ENCODE measurements around the gene PCCA. TPM values are rescaled to one million over a fixed set of nuclear protein-coding genes. Genes with fewer than 3 reads are reported as not detected.

The PCCA gene
- total RNA-seq, 1 donor from 2014 or later: 24.4 TPM

DNA sequence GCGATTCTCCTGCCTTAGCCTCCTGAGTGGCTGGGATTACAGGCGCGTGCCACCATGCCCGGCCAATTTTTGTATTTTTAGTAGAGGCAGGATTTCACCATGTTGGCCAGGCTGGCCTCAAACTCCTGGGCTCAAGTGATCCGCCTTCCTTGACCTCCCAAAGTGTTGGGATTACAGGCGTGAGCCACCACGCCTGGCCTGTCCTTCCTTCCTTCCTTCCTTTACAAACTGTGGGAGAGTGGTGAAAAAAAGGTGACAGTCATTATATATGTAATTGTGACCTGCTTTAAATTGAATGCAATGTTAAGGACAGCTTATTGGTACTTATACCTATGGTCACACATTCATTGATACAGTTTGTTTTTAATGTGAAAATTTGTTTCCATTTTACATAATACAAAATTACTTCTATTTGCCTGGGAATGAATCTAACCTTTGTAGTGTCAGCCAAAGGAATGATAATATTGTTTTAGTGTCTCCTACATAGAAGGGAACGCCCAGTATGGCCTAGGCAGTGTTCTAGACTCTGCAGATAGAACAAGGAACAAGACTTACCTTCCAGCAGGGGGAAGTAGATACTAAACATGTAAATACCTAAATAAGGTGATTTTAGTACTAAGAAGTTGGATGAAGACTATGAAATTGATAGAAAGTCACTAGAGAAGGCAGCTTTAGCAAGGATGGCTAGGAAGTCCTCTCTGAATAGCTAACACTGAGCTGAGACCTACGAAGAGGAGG lies 353.4 kb downstream of the PCCA start:
- DNase-seq (ENCODE audit: extremely low read depth, low read depth, low spot score): no peak

DNA sequence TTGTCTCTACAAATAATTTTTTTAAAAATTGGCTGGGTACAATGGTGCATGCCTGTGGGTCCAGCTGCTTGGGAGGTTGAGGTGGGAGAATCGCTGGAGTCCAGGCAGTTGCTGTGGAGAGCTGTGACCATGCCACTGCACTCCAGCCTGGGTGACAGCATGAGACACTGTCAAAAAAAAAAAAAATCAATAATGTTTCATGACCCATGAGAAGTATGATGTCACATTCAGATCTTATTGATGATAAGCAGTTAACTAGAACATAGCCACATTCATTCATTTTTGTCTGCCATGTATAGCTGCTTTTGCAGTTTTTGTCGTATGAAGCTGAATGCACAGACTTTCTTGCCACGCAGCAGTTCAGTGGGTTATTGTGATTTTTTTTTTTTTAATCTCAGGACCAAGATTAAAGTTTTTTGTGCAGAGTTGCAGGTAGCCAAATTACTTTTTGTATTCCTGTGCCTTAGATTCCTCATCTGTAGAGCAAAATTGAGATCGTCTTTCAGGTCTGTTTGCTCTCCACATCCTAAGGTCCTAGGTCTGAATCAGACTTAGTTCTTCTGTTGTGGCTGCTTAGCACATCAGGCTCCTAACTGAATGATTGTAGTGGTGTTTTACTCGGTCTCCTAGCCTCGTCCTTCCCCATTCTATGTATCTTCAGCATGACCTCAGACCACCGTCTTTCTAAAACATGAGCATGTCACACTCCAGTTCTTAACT lies 354.5 kb downstream of the PCCA start:
- DNase-seq (ENCODE audit: extremely low read depth, low read depth, low spot score): no peak

DNA sequence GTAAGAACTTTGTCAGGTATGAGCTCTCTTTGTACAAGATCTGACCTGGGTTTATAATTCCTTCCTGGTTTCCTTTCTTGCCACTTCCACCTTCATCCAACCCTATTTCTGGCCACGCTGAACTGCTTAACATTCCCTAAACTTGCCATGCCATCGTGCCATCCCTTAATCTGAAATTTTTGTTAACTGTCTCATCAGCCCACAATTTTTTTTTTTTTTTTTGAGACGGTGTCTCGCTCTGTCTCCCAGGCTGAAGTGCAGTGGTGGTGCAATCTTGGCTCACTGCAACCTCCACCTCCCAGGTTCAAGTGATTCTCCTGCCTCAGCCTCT lies 355.1 kb downstream of the PCCA start:
- DNase-seq (ENCODE audit: extremely low read depth, low read depth, low spot score): no peak

DNA sequence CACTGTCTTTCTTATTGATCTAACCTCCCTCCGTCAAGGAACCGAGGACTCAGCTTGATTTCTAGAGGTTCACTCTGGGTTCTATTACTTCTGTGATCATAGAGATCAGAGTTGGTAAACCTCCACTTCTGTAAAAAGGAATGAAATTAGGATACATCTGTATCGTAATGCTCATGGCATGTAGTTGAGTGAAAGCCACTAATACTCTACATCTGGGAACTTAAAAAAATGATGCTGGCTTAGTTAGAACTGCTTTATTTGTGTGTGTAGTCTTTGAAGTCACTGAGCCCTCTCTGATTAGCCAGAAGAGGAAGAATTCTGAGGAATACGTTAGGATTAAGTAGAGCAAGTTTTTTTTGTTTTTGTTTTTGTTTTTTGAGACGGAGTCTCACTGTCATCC lies 358.9 kb downstream of the PCCA start:
- DNase-seq (ENCODE audit: extremely low read depth, low read depth, low spot score): no peak

DNA sequence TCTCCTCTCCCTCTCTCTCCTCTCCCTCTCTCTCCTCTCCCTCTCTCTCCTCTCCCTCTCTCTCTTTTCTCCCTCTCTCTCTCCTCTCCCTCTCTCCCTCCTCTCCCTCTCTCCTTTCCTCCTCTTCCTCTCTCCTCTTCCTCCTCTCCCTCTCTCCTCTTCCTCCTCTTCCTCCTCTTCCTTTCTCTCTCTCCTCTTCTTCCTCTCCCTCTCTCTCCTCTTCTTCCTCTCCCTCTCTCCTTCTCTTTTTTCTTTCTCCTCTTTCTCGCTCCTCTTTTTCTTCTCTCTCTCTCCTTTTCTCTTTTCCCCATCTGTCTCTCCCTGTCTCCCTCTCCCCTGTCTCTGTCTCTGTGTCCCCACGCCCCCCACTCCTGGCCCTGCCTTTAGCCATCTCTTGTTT lies 363.0 kb downstream of the PCCA start:
- DNase-seq (ENCODE audit: extremely low read depth, low read depth, low spot score): no peak

DNA sequence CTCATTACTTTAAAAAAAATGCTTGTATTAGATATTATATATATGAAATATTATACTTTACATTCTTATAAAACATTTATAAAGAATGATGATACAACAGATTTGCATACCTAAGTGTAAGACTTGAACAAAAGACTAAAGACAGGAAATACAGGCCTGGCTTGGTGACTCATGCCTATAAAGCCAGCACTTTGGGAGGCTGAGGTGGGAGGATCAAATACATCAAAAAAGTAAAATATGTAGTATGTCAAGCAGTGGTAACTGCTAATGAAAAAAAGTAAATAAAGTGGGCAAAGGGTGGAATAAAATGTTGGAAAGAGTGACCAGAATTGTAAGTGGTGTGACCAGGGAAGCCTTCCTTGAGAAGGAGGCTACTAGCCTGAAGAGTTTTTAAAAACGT lies 366.0 kb downstream of the PCCA start:
- DNase-seq (ENCODE audit: extremely low read depth, low read depth, low spot score): no peak

DNA sequence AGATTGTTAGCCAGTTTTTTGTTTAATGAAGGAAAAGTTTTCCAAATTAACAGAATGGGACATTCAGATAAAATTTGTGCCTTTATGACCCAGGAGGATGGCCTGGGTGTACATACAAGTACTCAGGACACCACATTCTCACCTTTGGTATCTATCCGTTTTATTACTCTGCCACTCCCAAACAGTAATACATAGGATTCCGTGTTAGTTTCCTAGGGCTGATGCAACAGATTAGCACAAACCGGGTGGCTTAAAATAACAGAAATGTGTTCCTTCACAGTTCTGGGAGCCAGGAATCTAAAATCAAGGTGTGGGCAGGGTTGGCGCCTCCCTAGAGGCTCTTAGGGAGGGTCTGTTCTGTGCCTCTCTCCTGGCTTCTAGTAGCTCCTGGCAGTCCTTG lies 369.8 kb downstream of the PCCA start:
- DNase-seq (ENCODE audit: extremely low read depth, low read depth, low spot score): no peak

DNA sequence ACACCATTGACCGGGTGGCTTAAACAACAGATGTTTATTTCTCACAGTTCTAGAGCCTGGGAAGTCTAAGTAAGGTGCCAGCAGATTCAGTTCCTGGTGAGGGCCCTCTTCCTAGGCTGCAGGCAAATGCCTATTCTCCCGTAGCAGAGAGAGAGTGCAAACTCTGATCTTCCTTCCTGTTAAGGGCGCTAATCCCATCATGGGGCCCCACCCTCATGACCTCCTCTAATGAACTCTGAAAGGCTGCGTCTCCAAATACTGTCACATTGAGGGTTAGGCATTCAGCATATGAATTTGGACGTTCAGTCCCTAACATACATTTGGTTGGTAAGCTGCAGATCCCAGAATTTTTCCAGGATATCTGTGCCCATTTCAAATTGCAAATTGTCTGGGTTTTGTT lies 370.9 kb downstream of the PCCA start:
- no peak for DNase-seq (ENCODE audit: extremely low read depth, low read depth, low spot score)

DNA sequence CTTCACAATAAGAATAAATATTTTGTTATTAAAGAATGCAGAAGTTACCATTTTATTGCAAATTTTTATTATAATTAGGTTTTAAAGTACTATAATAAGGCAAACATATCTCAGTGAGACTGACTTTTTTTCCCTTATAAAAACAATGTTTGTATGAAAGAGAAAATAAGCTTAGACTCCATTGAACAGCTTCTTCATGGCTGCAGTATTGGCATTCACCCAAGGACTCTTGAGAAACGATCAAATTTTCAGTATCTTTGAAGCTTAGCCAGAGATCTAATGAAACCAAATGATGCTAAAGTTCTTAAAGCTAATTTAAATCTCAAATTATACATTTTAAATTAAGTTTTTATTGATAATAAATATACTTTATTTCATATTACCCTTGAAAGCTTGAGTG lies 371.4 kb downstream of the PCCA start:
- no peak for DNase-seq (ENCODE audit: extremely low read depth, low read depth, low spot score)

DNA sequence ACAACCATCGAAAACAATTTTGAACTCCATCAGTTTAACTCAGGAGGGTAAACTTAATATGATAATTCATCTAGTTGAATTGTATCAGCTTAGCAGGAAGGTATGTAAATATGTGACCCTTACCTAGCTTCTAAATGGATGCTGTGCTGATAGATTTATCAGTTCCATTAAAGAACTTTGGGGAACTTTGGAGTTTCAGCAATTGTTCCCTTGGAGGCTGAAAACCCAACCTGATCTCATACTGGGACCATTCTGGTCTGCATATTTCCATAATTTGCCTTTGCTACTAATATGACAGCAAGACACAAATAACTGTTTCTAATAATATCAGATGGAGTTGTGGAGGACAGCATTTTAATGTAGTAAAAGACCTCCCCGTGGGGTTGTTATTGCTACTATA lies 371.9 kb downstream of the PCCA start:
- DNase-seq (ENCODE audit: extremely low read depth, low read depth, low spot score): no peak

DNA sequence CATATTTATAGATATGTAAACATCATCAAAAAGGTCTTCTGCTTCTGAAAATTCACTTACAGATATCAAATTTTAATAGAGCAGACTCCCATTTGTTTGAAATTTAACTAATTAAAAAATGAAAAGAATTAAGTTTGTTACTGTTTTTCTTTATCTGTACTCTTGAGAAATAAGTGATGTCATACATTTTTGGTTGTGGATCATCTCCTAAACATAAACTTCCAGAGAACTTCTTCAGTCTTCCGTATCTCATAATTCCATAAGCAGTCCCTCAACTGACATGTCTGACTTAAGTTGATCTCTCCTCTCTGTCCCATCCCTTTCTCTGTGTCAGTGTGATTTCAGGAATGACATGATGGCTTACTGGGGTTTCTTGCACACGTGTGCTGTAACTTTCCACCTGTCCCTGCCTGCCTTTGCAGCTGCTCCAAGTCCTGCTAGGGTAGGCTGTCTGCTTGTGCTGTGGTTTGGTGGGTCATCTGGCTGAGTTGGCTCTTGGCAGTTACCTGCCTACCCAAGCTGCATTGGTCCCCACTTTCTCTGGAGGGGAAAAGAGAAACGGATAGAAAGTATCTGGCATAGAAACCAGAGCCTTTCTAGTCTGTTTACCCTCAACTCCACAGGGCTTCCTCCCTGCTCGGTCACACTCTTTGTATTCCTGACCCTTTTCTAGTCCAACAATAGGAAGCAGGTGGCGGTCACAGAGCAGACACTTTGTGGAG lies 372.6 kb downstream of the PCCA start:
- no peak for DNase-seq (ENCODE audit: extremely low read depth, low read depth, low spot score)

DNA sequence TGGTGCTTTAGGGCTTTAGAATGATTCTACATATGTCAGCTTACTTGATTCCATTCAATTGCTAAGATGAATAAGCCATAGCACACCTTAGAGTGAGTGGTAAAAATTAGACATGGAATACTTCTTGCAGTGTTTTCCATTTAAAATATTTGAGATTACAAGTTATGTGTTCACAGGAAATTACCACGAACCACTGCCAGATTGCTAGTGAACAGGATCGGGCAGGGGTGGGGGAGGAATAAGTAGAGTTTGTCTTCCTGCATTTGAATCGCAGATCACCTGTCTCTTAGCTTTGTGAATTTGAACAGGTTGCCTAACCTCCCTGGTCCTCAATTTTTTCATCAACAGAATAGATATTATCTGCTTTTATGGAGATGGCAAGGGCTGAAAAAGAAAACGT lies 375.1 kb downstream of the PCCA start:
- DNase-seq (ENCODE audit: extremely low read depth, low read depth, low spot score): no peak

DNA sequence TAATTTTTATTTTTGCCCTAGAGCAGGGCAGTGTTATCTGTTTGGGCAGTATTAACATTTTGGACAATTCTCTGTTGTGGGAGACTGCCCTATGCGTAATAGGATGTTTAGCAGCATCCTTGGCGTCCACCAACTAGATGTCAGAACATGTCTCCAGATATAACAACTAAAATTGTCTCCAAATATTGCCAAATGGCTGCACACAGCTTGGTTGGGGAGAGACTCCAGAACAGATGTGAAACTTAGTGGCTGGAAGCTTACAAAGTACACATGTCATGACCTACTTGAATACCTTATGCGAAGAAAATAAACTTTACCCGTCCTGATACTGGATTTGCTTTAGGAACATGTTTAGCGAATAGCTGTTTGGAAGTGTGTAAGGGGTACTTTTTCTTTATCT lies 376.7 kb downstream of the PCCA start:
- DNase-seq (ENCODE audit: extremely low read depth, low read depth, low spot score): no peak

DNA sequence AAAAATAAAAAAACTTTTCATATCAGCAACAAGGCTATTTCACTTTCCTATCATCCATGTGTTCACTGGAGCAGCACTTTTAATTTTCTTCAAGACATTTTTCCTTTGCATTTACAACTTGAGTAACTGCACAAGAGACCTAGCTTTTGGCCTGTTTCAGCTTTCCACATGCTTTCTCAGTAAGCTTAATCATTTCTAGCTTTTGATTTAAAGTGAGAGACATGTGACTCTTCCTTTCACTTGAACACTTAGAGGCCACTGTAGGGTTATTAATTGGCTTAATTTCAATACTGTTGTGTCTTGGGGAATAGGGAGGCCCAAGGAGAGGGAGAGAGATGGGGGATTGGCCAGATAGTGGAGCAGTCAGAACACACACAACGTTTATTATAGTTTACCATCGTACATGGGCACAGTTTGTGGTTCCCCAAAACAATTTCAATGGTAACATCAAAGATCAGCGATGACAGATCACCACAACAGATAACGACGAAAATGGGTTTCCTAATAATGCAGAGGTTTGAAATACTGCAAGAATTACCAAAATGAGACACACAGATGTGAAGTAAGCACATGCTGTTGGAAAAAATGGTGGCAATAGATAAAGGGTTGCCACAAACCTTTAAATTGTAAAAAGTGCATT lies 382.1 kb downstream of the PCCA start:
- no peak for DNase-seq (ENCODE audit: extremely low read depth, low read depth, low spot score)

DNA sequence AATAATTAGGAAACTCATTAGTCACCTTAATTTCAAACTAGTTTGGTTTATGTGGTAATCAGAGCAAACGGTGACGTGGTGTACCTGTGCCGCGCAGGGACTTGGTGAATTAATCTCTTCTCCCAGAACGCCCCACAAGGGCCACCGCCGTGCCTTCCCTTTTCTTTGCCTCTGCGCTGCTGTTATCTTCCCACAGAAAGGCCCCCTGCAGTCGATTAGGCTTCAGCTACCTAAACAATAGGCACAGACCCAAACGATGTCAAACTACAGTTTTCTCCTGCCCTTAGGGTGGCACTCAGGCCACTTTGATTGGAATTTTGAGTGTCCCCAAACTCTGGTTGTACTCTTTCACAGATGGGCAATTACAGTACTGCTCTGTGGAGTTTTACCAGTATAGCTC lies 384.2 kb downstream of the PCCA start:
- DNase-seq (ENCODE audit: extremely low read depth, low read depth, low spot score): no peak

DNA sequence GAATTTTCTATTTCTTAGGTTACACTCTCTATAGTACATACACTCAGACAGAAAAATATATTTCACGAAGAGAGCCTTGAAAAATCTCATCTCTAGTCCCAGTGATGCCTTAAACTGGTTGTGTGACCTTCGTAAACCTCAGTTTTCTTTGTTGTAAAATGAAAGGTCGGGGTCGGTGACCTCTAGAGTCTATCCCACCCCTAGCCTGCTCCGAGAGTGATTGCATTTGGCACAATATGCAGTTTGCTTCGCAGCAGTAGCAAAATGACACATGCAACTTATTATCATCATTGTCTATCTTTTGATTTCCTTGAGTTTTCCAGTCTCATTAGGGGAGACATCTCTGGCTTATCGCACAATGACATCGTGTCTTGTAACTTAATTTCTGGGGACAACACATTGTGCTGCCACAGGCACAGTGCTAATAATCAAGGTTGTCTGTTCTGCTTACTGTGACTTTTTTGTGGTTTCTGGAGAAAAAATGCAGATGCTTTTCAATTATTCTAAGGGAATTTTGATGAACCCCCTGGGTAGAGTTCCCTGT lies 384.7 kb downstream of the PCCA start:
- no peak for DNase-seq (ENCODE audit: extremely low read depth, low read depth, low spot score)

DNA sequence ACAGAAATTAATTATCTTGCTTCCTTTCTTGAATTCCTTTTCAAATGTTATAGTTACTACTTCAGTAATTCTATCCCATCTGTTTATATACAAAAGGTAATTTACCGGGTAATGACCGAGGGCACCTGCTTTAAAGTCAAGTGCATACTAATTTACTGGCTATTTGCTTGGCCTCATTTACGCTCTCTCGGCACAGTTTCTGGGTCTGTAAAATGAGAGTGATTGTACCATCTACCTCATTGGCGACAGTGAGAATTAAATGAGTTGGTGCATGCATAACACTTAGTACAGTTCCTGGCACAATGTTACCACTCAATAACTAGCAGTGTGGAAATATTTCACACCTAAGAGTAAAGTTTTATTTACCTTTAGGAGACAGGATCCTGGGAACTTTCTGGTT lies 388.1 kb downstream of the PCCA start:
- DNase-seq (ENCODE audit: extremely low read depth, low read depth, low spot score): no peak

DNA sequence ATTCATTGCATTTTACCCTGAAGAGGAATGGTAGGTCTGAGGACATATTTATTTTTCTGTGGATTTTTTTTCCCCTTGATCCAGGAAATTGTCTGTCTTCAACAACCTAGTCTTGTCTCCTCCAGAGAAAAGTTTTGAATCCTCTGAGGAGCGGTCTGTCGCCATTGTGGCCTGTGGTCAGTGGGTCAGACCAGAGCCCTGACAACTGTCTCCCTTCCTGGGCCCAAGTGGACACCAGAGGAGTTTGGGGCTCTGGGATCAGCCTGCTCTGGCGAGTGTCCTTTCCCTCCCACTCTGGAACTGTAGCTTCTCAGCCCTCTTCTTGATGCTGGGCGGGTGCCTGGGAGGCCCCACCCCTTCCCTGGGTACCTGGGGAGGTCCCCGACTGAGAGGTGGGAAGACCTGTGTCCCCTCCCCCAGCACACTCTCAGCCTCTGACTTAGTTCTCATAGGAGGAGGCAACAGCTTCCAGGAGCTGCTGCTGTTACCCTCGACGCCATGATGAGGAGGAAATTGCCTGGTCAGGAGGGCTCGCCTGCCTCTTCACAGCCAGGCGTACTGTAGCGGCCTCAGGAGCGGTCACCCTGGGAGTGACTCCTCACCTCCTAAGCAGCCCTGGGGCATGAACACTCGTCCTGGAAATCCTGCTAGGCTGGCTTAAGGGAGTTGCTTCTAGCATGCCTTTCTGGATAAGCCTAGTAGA lies 389.4 kb downstream of the PCCA start:
- DNase-seq (ENCODE audit: extremely low read depth, low read depth, low spot score): no peak

DNA sequence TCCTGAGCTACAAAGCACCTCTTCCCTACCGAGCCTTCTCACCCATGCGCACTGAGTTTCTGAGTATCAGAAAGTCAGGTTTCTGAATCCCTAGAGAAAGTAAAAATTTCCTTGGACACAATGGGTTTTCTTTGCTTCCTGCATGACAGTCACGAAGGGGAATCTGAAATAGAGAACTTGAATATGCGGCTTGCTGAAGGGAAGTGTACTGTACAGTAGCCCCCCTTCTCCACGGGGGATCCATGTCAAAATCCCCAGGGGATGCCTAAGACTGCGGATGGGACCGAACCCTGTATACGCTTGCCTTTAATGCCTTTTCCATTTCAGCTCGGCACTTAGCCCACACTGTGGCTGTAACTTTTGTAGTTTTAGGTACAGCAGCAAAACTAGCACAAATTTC lies 391.8 kb downstream of the PCCA start:
- DNase-seq (ENCODE audit: extremely low read depth, low read depth, low spot score): no peak

DNA sequence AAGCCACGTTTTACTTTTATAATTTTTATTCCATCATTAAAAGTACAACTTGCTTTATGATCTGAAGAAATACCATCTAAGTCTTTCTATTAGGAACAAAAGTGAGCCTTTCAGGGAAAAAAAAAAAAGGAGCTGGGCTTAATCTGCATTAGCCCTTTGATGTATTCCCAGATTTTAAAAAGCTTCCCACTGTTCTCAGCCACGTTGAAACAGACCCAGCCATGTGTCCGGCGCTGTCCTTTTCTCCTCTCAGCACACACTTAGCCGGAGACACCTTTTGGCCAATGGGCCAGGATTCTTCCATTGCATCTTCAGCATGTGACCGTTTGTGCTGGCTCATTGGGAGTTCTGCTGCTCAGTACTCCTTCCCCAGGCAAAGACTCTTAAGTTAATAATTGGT lies 394.2 kb downstream of the PCCA start:
- no peak for DNase-seq (ENCODE audit: extremely low read depth, low read depth, low spot score)
